ENCODE results near the gene LCP2. TPM values are rescaled to one million over a fixed set of nuclear protein-coding genes. Genes with fewer than 3 reads are reported as not detected.

The LCP2 gene
- polyA plus RNA-seq, 2 of the 4 experiments (the other 2 are of a cell fraction) = not detected

GRCh38 chr5:170206958-170207357 is 90.6 kb downstream of the LCP2 start:
- H3K4me3 ChIP-seq = no peak overlapping the region

GRCh38 chr5:170206216-170206615 is 91.4 kb downstream of the LCP2 start:
- FAIRE-seq (no peak), DNase-seq (ENCODE audit: low read depth in 1 of 2, low spot score in 1 of 2) (no peak), ATAC-seq (no peak)
- no peak overlapping the region for H3K27ac ChIP-seq
- no peak overlapping the region for H3K4me3 ChIP-seq
- peaks cover 3% of the 10 kb centered on the region; the same call in 2 of the 3 replicates for H3K4me1 ChIP-seq
- POLR2A ChIA-PET = interaction anchor here (0.6 kb wide), 1 partner anchor 509 kb away, joined by 3 read pairs; no protein-coding TSS in a partner anchor
- H3K9me3 ChIP-seq = no peaks in the 10 kb centered on the region
- CTCF ChIA-PET = interaction anchor here (0.8 to 2.0 kb wide), 5 partner anchors 10 to 135 kb away, joined by 4 to 10 read pairs (median 6); no protein-coding TSS in a partner anchor
- H3K4me2 ChIP-seq = no peak overlapping the region
- WGBS (ENCODE audit: missing lambda C conversion rate) = 63% methylated on average over 3 of the region's 3 CpGs
- TF ChIP-seq MAZ (IDR thresholded peaks at IDR 0.05; ENCODE audit: borderline replicate concordance, low read depth, low read length) = no peak
- no peak for TF ChIP-seq FOXS1 (CRISPR knock-in tag; IDR thresholded peaks at IDR 0.05)
- no peak for TF ChIP-seq HES2 (IDR thresholded peaks at IDR 0.05)
- TF ChIP-seq RARB (CRISPR knock-in tag; IDR thresholded peaks at IDR 0.05) = no peak
- no peak for TF ChIP-seq POLR2A (IDR thresholded peaks at IDR 0.05; ENCODE audit: low read length)
- no peak for TF ChIP-seq KDM1A (IDR thresholded peaks at IDR 0.05; ENCODE audit: low read depth)
- TF ChIP-seq CBX2 (IDR thresholded peaks at IDR 0.05; ENCODE audit: borderline replicate concordance, low read depth) = no peak
- no peak for TF ChIP-seq HMGXB4 (CRISPR knock-in tag; IDR thresholded peaks at IDR 0.05; ENCODE audit: borderline replicate concordance)
- TF ChIP-seq BHLHE40 (IDR thresholded peaks at IDR 0.05; ENCODE audit: low read depth, low read length) = no peak
- no peak for TF ChIP-seq NR3C1 (IDR thresholded peaks at IDR 0.05)
- no peak for TF ChIP-seq ELK1 (IDR thresholded peaks at IDR 0.05; ENCODE audit: low read depth, low read length)

More at GRCh38 chr5:170206958-170207357, 90.6 kb downstream of the LCP2 start:
- Histone ChIP-seq H3K4me1 (peaks cover 9% of the 10 kb centered on the region; the same call in 2 of the 3 replicates), H3K9me3 (no peaks in the 10 kb centered on the region), H3K4me2 (no peak overlapping the region), H3K27ac (no peak overlapping the region)
- ChIA-PET CTCF (no interaction called here), POLR2A (no interaction called here)
- no peak for TF ChIP-seq RARB (CRISPR knock-in tag; IDR thresholded peaks at IDR 0.05)
- TF ChIP-seq ZFP36 (IDR thresholded peaks at IDR 0.05; ENCODE audit: borderline replicate concordance, partially characterized antibody) = no peak
- no peak for TF ChIP-seq RNF2 (IDR thresholded peaks at IDR 0.05; ENCODE audit: borderline replicate concordance, low read depth)
- no peak for TF ChIP-seq PBX3 (IDR thresholded peaks at IDR 0.05)
- no peak for TF ChIP-seq CBX8 (IDR thresholded peaks at IDR 0.05)
- TF ChIP-seq HEYL (CRISPR knock-in tag; IDR thresholded peaks at IDR 0.05) = no peak
- TF ChIP-seq ATOH8 (CRISPR knock-in tag; IDR thresholded peaks at IDR 0.05; ENCODE audit: low read depth) = no peak
- no peak for TF ChIP-seq NPAS2 (CRISPR knock-in tag; IDR thresholded peaks at IDR 0.05; ENCODE audit: borderline replicate concordance)
- TF ChIP-seq JUN (IDR thresholded peaks at IDR 0.05) = no peak
- no peak for TF ChIP-seq JUNB (IDR thresholded peaks at IDR 0.05)
- no peak for TF ChIP-seq EHMT2 (IDR thresholded peaks at IDR 0.05; ENCODE audit: low read depth)
- no peak for TF ChIP-seq FOXS1 (CRISPR knock-in tag; IDR thresholded peaks at IDR 0.05)
- TF ChIP-seq CTCF (IDR thresholded peaks at IDR 0.05) = no peak
- no peak for TF ChIP-seq HOXB13 (CRISPR knock-in tag; IDR thresholded peaks at IDR 0.05; ENCODE audit: low read depth)
- no peak for TF ChIP-seq POLR2A (IDR thresholded peaks at IDR 0.05; ENCODE audit: low read length)
- TF ChIP-seq HES2 (IDR thresholded peaks at IDR 0.05) = no peak
- TF ChIP-seq KDM5A (IDR thresholded peaks at IDR 0.05) = no peak
- no peak for TF ChIP-seq KDM1A (IDR thresholded peaks at IDR 0.05; ENCODE audit: low read depth)
- TF ChIP-seq BCL3 (IDR thresholded peaks at IDR 0.05) = no peak
- TF ChIP-seq SMC3 (IDR thresholded peaks at IDR 0.05) = no peak
- DNase-seq (ENCODE audit: low read depth in 1 of 2, low spot score in 1 of 2) (no peak), ATAC-seq (no peak), FAIRE-seq (no peak)
- 59% methylated on average over 8 of the region's 8 CpGs for WGBS (ENCODE audit: missing lambda C conversion rate)

Data from A549 (cell line).